GM12873 (cell line): ENCODE data around the gene CDK5R1.

ENCODE experiments used
- TF ChIP-seq, protein P1 (sequence below): IDR thresholded peaks from 2 replicates; pipeline ENCODE4 v1.5.1; 2012; ENCODE audit warnings: low read depth, mild to moderate bottlenecking, moderate library complexity, low read length, control low read depth; ENCODE audit not compliant: insufficient read depth; ENCODE audit errors: missing control alignments

The CDK5R1 gene

DNA sequence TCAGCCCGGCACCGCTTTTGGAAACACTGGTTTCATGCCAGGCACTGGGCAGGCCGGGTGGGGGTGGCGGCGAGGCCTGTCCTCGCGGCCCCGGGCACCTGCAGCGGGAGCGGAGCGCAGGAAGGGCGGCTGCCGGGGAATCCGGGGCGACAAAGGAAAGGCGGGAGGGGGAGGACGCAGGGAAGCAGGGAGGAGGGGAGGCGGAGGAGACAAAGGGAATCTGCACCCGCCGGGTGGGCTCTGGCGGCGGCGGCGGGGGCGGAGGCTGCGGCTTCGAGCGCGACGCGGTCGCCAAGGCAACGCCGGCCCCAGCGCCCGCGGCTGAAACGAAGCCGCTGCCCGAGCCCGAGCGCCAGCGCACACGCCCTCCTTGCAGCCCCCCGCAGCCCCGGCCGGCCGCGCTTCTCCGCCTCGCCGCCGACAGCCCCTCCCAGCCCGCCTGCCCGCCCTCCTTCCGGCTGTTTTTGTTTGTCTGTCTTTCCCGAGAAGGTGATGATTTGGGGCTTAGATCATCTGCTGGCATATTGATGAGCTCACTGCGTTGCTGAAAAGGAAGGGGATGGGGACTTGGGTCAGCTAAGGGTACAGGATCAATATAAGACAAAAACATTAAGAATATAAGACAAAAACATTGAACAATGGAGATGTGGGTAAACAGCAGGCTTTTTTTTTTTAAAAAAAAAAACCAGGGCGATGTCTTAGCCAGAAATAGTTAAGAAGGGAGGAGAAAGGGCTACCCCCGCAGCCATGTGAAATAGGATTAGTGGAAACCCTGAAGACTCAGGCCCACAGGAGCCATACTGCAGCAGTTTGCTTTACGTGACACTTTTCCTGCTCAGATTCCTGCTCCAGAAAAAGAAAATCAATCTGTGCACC, 32.7 kb downstream of the CDK5R1 start:
- TF ChIP-seq, protein P1, sequence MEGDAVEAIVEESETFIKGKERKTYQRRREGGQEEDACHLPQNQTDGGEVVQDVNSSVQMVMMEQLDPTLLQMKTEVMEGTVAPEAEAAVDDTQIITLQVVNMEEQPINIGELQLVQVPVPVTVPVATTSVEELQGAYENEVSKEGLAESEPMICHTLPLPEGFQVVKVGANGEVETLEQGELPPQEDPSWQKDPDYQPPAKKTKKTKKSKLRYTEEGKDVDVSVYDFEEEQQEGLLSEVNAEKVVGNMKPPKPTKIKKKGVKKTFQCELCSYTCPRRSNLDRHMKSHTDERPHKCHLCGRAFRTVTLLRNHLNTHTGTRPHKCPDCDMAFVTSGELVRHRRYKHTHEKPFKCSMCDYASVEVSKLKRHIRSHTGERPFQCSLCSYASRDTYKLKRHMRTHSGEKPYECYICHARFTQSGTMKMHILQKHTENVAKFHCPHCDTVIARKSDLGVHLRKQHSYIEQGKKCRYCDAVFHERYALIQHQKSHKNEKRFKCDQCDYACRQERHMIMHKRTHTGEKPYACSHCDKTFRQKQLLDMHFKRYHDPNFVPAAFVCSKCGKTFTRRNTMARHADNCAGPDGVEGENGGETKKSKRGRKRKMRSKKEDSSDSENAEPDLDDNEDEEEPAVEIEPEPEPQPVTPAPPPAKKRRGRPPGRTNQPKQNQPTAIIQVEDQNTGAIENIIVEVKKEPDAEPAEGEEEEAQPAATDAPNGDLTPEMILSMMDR = no peak

GRCh38 chr17:32520104-32520701, 33.4 kb downstream of the CDK5R1 start:
- TF ChIP-seq, protein P1 = no peak

GRCh38 chr17:32520737-32521404, 34.1 kb downstream of the CDK5R1 start:
- TF ChIP-seq, protein P1 = no peak

DNA sequence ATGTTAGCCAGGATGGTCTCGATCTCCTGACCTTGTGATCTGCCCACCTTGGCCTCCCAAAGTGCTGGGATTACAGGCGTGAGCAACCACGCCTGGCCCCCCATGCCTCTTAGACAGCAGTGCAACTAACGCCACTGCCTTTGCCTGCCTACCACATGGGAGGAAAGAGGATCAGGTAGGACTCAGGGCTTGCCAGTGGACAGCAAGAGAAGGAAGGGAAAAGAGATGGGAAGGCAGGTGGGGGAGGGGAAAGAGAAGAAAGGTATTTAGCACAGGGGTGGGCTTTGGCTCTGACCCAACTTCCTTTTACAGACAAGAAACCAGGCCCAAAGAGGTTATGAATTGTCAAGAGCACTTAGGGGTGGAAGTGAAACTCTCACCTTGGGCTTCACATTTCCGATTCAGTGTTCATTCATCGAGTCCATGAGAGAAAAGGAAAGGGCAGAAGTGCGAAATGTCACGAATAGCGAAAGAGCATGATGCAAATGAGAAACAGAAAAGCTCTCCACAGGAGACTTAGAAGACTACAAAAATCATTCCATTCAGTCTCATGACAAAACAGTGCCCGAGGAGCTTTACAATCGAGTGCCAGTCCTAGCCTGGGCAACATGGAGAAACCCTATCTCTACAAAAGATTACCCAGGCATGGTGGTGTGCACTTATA, 36.4 kb downstream of the CDK5R1 start:
- TF ChIP-seq, protein P1 = no peak

- TF ChIP-seq, protein P1 = no peak
Observed at GRCh38 chr17:32523827-32524552, 37.2 kb downstream of the CDK5R1 start.

- TF ChIP-seq, protein P1 = no peak
Observed at GRCh38 chr17:32525122-32525521, 38.3 kb downstream of the CDK5R1 start.
